ENCODE results near the gene MAVS. TPM values are rescaled to one million over a fixed set of nuclear protein-coding genes. Genes with fewer than 3 reads are reported as not detected.
"Not testable (repeated sequence)": the region's sequence is repeated elsewhere in the genome, so short reads cannot be mapped to it uniquely, and the experiment has no call there.

Gene MAVS
- total RNA-seq, 2 experiments from 2014 or later = 14.8 to 16.0 TPM

GRCh38 chr20:3906744-3907721, 60.4 kb downstream of the MAVS start:
- H3K4me3 Mint-ChIP-seq = peak overlapping the region; percentile 49
- CTCF ChIA-PET = interaction anchor here (0.6 to 1.0 kb wide), 3 partner anchors 10 to 99 kb away, joined by 3 to 4 read pairs (median 4); no protein-coding TSS in a partner anchor
- H3K9me3 Mint-ChIP-seq; H3K27me3 Mint-ChIP-seq (ENCODE audit: low read depth): not testable (repeated sequence)
- H3K36me3 Mint-ChIP-seq (ENCODE audit: low read depth) = peaks cover 40% of the 10 kb centered on the region
- intact Hi-C loops (cut with micrococcal nuclease) = loop anchor here (1.0 to 5.0 kb wide), 8 partner anchors 8 to 175 kb away; partner anchors contain the start of genes CDC25B and PANK2
- peaks cover 68% of the 10 kb centered on the region for H3K4me1 Mint-ChIP-seq (ENCODE audit: low read depth)
- peak overlapping the region; percentile 93 for H3K27ac Mint-ChIP-seq
- peak; percentile 74 for DNase-seq

GRCh38 chr20:3908667-3909066, 62.0 kb downstream of the MAVS start:
- intact Hi-C loops (cut with micrococcal nuclease) = loop anchor here (5.0 kb wide), 2 partner anchors 104 to 111 kb away; partner anchors contain the start of gene CDC25B
- H3K27ac Mint-ChIP-seq = peak overlapping the region; percentile 39
- H3K4me3 Mint-ChIP-seq = no peak overlapping the region
- H3K9me3 Mint-ChIP-seq = no peaks in the 10 kb centered on the region
- peaks cover 50% of the 10 kb centered on the region for H3K36me3 Mint-ChIP-seq (ENCODE audit: low read depth)
- no peak for DNase-seq
- CTCF ChIA-PET = no interaction called here
- H3K4me1 Mint-ChIP-seq (ENCODE audit: low read depth) = peaks cover 57% of the 10 kb centered on the region
- H3K27me3 Mint-ChIP-seq (ENCODE audit: low read depth) = no peaks in the 10 kb centered on the region

DNA sequence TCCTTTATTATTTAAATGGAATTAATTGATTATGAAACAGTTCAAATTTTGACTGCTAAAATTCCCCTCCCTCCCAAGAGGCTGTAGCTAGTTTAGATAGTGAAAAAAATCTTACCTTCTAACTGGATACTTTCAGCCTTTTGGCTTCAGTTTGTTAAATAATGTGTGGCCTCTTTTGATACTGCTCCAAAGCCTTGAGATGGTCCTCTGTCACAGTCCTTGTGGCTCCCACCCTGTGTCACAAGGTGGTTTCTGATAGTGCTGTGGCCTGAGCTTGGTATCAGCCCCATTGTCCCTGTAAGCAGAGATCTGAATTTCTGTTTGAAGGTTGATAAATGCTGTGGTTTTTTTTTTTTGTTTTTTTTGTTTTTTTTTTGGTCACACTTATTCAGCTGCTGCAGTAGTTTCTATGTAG, 63.3 kb downstream of the MAVS start:
- DNase-seq = no peak
- no peaks in the 10 kb centered on the region for H3K27me3 Mint-ChIP-seq (ENCODE audit: low read depth)
- CTCF ChIA-PET = interaction anchor here (0.7 kb wide), 2 partner anchors 67 to 86 kb away, joined by 3 to 6 read pairs; no protein-coding TSS in a partner anchor
- intact Hi-C loops (cut with micrococcal nuclease) = loop anchor here (5.0 kb wide), 2 partner anchors 102 to 113 kb away; partner anchors contain the start of gene CDC25B
- H3K36me3 Mint-ChIP-seq (ENCODE audit: low read depth) = peaks cover 59% of the 10 kb centered on the region
- no peak overlapping the region for H3K27ac Mint-ChIP-seq
- H3K4me1 Mint-ChIP-seq (ENCODE audit: low read depth) = peaks cover 59% of the 10 kb centered on the region
- no peaks in the 10 kb centered on the region for H3K9me3 Mint-ChIP-seq
- no peak overlapping the region for H3K4me3 Mint-ChIP-seq

DNA sequence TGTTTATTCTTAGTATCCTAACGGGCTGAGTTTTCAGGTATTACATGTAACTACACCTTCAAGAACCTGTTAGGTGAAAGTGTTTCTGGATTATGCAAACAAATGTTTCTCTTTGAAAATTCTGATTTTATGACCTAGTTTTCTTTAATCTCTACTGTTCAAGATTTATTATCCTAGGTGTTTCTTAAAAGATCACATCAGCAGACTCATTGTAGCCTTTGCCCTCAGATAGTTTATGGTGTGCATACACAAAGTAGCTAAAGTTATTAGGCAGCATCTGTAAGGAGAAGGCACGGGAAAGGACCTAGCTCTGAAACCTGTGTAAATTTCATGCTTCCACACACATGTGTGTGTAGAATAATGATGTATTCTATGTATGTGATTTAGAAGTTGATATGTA, 64.2 kb downstream of the MAVS start:
- intact Hi-C loops (cut with micrococcal nuclease) = no loop called here
- peaks cover 64% of the 10 kb centered on the region for H3K36me3 Mint-ChIP-seq (ENCODE audit: low read depth)
- CTCF ChIA-PET = no interaction called here
- no peak for DNase-seq
- no peak overlapping the region for H3K4me3 Mint-ChIP-seq
- H3K4me1 Mint-ChIP-seq (ENCODE audit: low read depth) = peaks cover 63% of the 10 kb centered on the region
- H3K9me3 Mint-ChIP-seq = no peaks in the 10 kb centered on the region
- no peak overlapping the region for H3K27ac Mint-ChIP-seq
- H3K27me3 Mint-ChIP-seq (ENCODE audit: low read depth) = no peaks in the 10 kb centered on the region

DNA sequence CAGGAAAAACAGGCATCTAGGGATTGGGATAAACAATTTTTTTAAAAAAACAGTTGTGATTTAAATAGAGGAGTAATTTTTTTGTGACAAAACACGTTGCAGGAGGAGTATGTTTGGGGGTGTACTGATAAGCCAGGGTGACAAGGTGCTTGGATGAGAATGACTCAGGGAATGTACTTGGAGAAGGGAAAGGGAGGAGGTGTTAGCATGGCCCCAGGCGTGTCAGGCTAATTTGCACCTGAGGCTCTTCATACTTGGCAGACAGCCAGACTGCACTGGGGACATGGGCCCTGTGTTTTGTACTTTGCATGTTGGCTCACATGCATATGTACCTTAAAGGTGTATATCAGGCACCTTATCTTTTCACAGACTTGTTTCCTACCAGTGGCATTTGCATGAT, 65.3 kb downstream of the MAVS start:
- Mint-ChIP-seq H3K9me3 (no peaks in the 10 kb centered on the region), H3K27me3 (ENCODE audit: low read depth) (no peaks in the 10 kb centered on the region), H3K4me1 (ENCODE audit: low read depth) (peaks cover 61% of the 10 kb centered on the region), H3K27ac (peak overlapping the region; percentile 39), H3K4me3 (no peak overlapping the region), H3K36me3 (ENCODE audit: low read depth) (peaks cover 66% of the 10 kb centered on the region)
- intact Hi-C loops (cut with micrococcal nuclease) = no loop called here
- DNase-seq = no peak
- CTCF ChIA-PET = no interaction called here

DNA sequence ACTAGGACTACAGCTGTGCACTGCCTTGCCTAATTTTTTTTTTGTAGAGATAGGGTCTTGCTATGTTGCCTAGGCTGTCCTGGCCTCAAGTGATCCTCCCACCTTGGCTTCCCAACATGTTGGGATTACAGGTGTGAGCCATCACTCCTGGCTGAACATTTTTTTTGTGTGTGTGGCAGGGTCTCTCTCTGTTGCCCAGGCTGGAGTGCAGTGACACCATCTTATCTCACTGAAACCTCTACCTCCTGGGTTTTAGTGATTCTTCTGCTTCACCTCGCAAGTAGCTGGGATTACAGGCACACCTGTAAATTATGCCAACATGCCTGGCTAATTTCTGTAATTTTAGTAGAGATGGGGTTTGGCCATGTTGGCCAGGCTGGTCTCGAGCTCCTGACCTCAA, 67.8 kb downstream of the MAVS start:
- Mint-ChIP-seq H3K9me3 (no peaks in the 10 kb centered on the region), H3K27ac (peak overlapping the region; percentile 34), H3K4me1 (ENCODE audit: low read depth) (peaks cover 49% of the 10 kb centered on the region), H3K27me3 (ENCODE audit: low read depth) (no peaks in the 10 kb centered on the region), H3K36me3 (ENCODE audit: low read depth) (peaks cover 56% of the 10 kb centered on the region), H3K4me3 (no peak overlapping the region)
- intact Hi-C loops (cut with micrococcal nuclease) = no loop called here
- DNase-seq = no peak
- CTCF ChIA-PET = no interaction called here

- intact Hi-C loops (cut with micrococcal nuclease) = loop anchor here (1.0 kb wide), 1 partner anchor 8 kb away; no protein-coding TSS in a partner anchor
- Mint-ChIP-seq H3K4me1 (ENCODE audit: low read depth) (peaks cover 43% of the 10 kb centered on the region), H3K9me3 (no peaks in the 10 kb centered on the region), H3K36me3 (ENCODE audit: low read depth) (peaks cover 50% of the 10 kb centered on the region), H3K27ac (peak overlapping the region; percentile 55), H3K27me3 (ENCODE audit: low read depth) (no peaks in the 10 kb centered on the region), H3K4me3 (no peak overlapping the region)
- no peak for DNase-seq
- CTCF ChIA-PET = interaction anchor here (0.7 kb wide), 1 partner anchor 53 kb away, joined by 4 read pairs; no protein-coding TSS in a partner anchor
Observed at GRCh38 chr20:3915691-3916090, 69.1 kb downstream of the MAVS start.

DNA sequence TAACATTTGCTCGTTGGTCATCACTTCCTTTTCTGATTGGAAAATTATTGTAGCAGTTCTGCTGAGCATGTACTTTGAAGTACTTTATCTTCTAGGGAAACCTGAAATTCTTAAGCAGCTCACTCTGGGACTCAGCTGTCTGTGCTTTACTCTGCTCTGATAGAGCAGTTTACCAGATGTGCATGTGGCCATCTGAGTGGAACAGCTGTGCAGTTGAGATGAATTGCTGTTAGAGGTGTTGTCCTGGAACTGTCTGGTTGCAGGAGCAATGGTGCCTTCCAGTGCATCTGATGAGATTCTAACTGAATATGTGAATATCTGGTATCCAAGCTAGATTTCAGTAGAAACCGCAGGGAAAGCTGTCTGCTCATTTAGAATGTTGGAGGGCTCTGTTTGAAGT, 69.7 kb downstream of the MAVS start:
- peaks cover 43% of the 10 kb centered on the region for H3K4me1 Mint-ChIP-seq (ENCODE audit: low read depth)
- H3K4me3 Mint-ChIP-seq = no peak overlapping the region
- intact Hi-C loops (cut with micrococcal nuclease) = no loop called here
- peaks cover 45% of the 10 kb centered on the region for H3K36me3 Mint-ChIP-seq (ENCODE audit: low read depth)
- CTCF ChIA-PET = interaction anchor here (1.1 kb wide), 1 partner anchor 169 kb away, joined by 5 read pairs; no protein-coding TSS in a partner anchor
- DNase-seq = no peak
- H3K9me3 Mint-ChIP-seq = no peaks in the 10 kb centered on the region
- no peak overlapping the region for H3K27ac Mint-ChIP-seq
- H3K27me3 Mint-ChIP-seq (ENCODE audit: low read depth) = no peaks in the 10 kb centered on the region

GRCh38 chr20:3919352-3919751, 72.7 kb downstream of the MAVS start:
- Mint-ChIP-seq H3K4me1 (ENCODE audit: low read depth) (peaks cover 53% of the 10 kb centered on the region), H3K27ac (peak overlapping the region; percentile 10), H3K4me3 (no peak overlapping the region), H3K9me3 (no peaks in the 10 kb centered on the region), H3K36me3 (ENCODE audit: low read depth) (peaks cover 36% of the 10 kb centered on the region), H3K27me3 (ENCODE audit: low read depth) (no peaks in the 10 kb centered on the region)
- intact Hi-C loops (cut with micrococcal nuclease) = no loop called here
- DNase-seq = no peak
- CTCF ChIA-PET = no interaction called here

DNA sequence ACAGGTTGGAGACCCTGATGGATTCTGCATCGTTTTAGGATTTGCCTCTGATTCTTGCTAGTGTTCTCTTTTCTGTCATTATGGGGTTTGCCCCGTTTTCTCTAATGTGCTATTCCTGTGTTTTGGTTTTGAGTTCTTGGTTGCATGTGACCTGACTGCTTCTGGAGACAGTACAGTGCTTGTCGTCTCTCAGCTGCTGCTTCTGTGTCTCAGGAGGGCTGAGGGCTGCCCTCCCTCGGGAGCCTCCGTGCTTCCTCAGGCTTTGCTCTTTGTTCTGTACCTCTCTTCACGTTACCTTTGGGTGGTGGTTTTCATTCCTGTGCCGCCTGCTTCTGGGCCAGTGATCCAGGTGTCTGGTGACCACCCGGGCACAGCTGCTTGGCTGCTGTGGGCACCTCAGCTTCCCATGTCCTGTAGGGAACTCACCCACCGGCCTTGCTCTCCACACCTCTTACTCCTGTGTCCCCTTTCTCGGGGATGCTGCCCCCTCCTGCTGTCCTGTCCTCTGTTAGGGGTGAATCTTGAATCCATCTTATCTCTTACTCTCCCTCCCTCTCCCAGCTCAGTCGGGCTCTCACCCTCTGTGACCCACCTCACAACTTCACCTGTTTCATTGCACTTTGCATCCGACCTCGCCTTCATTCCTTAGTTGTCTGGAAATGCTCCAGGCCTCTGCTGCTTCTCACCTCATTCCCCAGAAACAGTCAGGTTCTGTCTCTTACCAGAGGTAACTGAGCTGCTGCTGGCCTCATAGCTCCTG, 75.8 kb downstream of the MAVS start:
- no peak for DNase-seq
- peak overlapping the region; percentile 52 for H3K27ac Mint-ChIP-seq
- CTCF ChIA-PET = interaction anchor here (1.2 kb wide), 1 partner anchor 101 kb away, joined by 4 read pairs; no protein-coding TSS in a partner anchor
- H3K4me1 Mint-ChIP-seq (ENCODE audit: low read depth) = peaks cover 42% of the 10 kb centered on the region
- no peak overlapping the region for H3K4me3 Mint-ChIP-seq
- peaks cover 23% of the 10 kb centered on the region for H3K36me3 Mint-ChIP-seq (ENCODE audit: low read depth)
- H3K9me3 Mint-ChIP-seq = no peaks in the 10 kb centered on the region
- intact Hi-C loops (cut with micrococcal nuclease) = no loop called here
- no peaks in the 10 kb centered on the region for H3K27me3 Mint-ChIP-seq (ENCODE audit: low read depth)

- H3K9me3 Mint-ChIP-seq = no peaks in the 10 kb centered on the region
- peak overlapping the region; percentile 52 for H3K27ac Mint-ChIP-seq
- CTCF ChIA-PET = no interaction called here
- intact Hi-C loops (cut with micrococcal nuclease) = no loop called here
- H3K36me3 Mint-ChIP-seq (ENCODE audit: low read depth) = peaks cover 23% of the 10 kb centered on the region
- peaks cover 46% of the 10 kb centered on the region for H3K4me1 Mint-ChIP-seq (ENCODE audit: low read depth)
- H3K4me3 Mint-ChIP-seq = no peak overlapping the region
- DNase-seq = no peak
- no peaks in the 10 kb centered on the region for H3K27me3 Mint-ChIP-seq (ENCODE audit: low read depth)
Observed at GRCh38 chr20:3922983-3923339, 76.3 kb downstream of the MAVS start.

GRCh38 chr20:3923818-3924217, 77.2 kb downstream of the MAVS start:
- no peak for DNase-seq
- Mint-ChIP-seq H3K9me3 (no peaks in the 10 kb centered on the region), H3K36me3 (ENCODE audit: low read depth) (peaks cover 24% of the 10 kb centered on the region), H3K4me3 (no peak overlapping the region), H3K27ac (peak overlapping the region; percentile 62), H3K4me1 (ENCODE audit: low read depth) (peaks cover 44% of the 10 kb centered on the region), H3K27me3 (ENCODE audit: low read depth) (no peaks in the 10 kb centered on the region)
- CTCF ChIA-PET = no interaction called here
- intact Hi-C loops (cut with micrococcal nuclease) = no loop called here

Measured in activated naive CD4-positive, alpha-beta T cell treated with anti-CD3 and anti-CD28 coated beads for 36 hours (primary cell).